Activated T-helper 1 cell treated with anti-CD3 and anti-CD28 coated beads, Interleukin-12 subunit alpha, Interleukin-12 subunit beta, Interleukin-2, Interleukin-4 antibody, amounts not matched to agents 30 ng/mL and 10 ng/mL and 1 ng/mL, durations not matched to agents 14 hours and 24 hours and 36 hours (primary cell): ENCODE measurements around the gene CHST7. TPM values are rescaled to one million over a fixed set of nuclear protein-coding genes. Genes with fewer than 3 reads are reported as not detected.

Experiments used
- DNase-seq: peaks from one replicate; pipeline ENCODE4 v3.0.0; 2021; ENCODE audit warnings: low spot score
- H3K27ac Mint-ChIP-seq: one replicate; pipeline ENCODE4 v1.8.0; 2021; ENCODE audit warnings: mild to moderate bottlenecking, mixed read lengths
- H3K27me3 Mint-ChIP-seq: one replicate; pipeline ENCODE4 v1.8.0; 2022; ENCODE audit warnings: mild to moderate bottlenecking, moderate library complexity, mixed read lengths; ENCODE audit not compliant: insufficient read depth
- H3K36me3 Mint-ChIP-seq: one replicate; pipeline ENCODE4 v1.8.0; 2021; ENCODE audit warnings: low read depth, mixed read lengths
- H3K4me1 Mint-ChIP-seq: one replicate; pipeline ENCODE4 v1.8.0; 2021; ENCODE audit warnings: low read depth, mixed read lengths
- H3K4me3 Mint-ChIP-seq: one replicate; pipeline ENCODE4 v1.8.0; 2021; ENCODE audit warnings: mild to moderate bottlenecking, moderate library complexity, mixed read lengths
- H3K9me3 Mint-ChIP-seq: one replicate; pipeline ENCODE4 v1.8.0; 2021; ENCODE audit warnings: mixed read lengths
- intact Hi-C: fragments of 100-400 bp; cut with micrococcal nuclease; formaldehyde crosslinking; loops from one replicate; pipeline ENCODE4 v1.15.1; 2024
- total RNA-seq: library from RNA; stranded (reverse); gene quantifications from 2 replicates; pipeline ENCODE4 v1.2.3, GENCODE V29; 2022

Gene CHST7
- total RNA-seq, 1 donor from 2014 or later: 5.2 TPM

GRCh38 chrX:46626566-46626965, 53.0 kb downstream of the CHST7 start:
- Mint-ChIP-seq H3K4me3 (peak overlapping the region; percentile 25), H3K27ac (peak overlapping the region; percentile 93), H3K27me3 (no peaks in the 10 kb centered on the region), H3K36me3 (peaks cover 35% of the 10 kb centered on the region), H3K9me3 (no peaks in the 10 kb centered on the region), H3K4me1 (peaks cover 36% of the 10 kb centered on the region)
- intact Hi-C loops: loop anchor here (5.0 kb wide), 1 partner anchor 76 kb away; no protein-coding TSS in a partner anchor
- DNase-seq: no peak

GRCh38 chrX:46627062-46627461, 53.5 kb downstream of the CHST7 start:
- H3K27me3 Mint-ChIP-seq: no peaks in the 10 kb centered on the region
- peak overlapping the region; percentile 93 for H3K27ac Mint-ChIP-seq
- peaks cover 34% of the 10 kb centered on the region for H3K36me3 Mint-ChIP-seq
- H3K4me1 Mint-ChIP-seq: peaks cover 36% of the 10 kb centered on the region
- H3K4me3 Mint-ChIP-seq: peak overlapping the region; percentile 15
- intact Hi-C loops: loop anchor here (5.0 kb wide), 1 partner anchor 75 kb away; no protein-coding TSS in a partner anchor
- H3K9me3 Mint-ChIP-seq: no peaks in the 10 kb centered on the region
- DNase-seq: no peak

DNA sequence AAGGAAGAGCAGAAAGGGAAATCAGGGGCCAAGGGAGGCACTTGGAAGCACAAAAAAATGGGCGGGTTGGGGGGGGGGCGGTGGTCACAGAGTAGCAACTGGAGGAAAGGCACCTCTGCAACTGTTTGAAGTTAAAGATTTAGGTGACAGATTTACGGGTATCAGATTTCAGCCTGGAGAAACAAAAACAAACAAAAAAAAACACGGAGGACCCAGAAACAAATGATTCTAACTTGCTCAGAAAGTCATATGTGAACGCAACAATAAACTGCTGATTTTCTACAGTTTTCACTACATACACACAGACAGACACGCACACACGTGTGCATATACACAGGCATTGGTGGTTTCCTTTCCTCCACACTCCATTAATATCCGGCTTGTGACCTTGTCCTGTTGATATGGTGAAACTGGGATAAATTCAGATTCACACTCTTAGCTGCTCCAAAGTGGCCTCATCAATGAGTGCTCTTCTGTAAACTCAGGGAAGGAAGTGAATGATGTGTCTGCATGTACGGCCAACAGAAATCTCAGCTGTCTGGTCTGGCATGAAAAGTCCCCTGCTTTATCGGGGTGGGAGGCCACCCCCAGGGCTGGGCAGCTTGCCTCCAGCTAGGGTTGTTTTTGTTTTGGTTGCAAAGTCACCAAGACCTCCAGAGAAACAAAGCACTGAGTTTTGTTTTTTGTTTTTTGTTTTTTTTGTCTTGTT, 54.3 kb downstream of the CHST7 start:
- peak overlapping the region; percentile 42 for H3K4me3 Mint-ChIP-seq
- H3K36me3 Mint-ChIP-seq: peaks cover 33% of the 10 kb centered on the region
- H3K4me1 Mint-ChIP-seq: peaks cover 39% of the 10 kb centered on the region
- no peak for DNase-seq
- H3K27me3 Mint-ChIP-seq: no peaks in the 10 kb centered on the region
- no peaks in the 10 kb centered on the region for H3K9me3 Mint-ChIP-seq
- H3K27ac Mint-ChIP-seq: peak overlapping the region; percentile 93
- intact Hi-C loops: loop anchor here (1.0 to 5.0 kb wide), 6 partner anchors 10 to 83 kb away; partner anchors contain the start of genes CHST7 and ZNF674

GRCh38 chrX:46628460-46629371, 55.2 kb downstream of the CHST7 start:
- H3K4me3 Mint-ChIP-seq: peak overlapping the region; percentile 66

GRCh38 chrX:46630141-46630540, 56.6 kb downstream of the CHST7 start:
- Mint-ChIP-seq H3K27ac (no peak overlapping the region), H3K4me3 (no peak overlapping the region), H3K4me1 (peaks cover 42% of the 10 kb centered on the region), H3K9me3 (no peaks in the 10 kb centered on the region), H3K27me3 (no peaks in the 10 kb centered on the region), H3K36me3 (peaks cover 39% of the 10 kb centered on the region)
- intact Hi-C loops: no loop called here
- DNase-seq: no peak

More at GRCh38 chrX:46628460-46629371, 55.2 kb downstream of the CHST7 start:
- Mint-ChIP-seq H3K36me3 (peaks cover 34% of the 10 kb centered on the region), H3K4me1 (peaks cover 34% of the 10 kb centered on the region), H3K27ac (peak overlapping the region; percentile 93), H3K9me3 (no peaks in the 10 kb centered on the region), H3K27me3 (no peaks in the 10 kb centered on the region)
- intact Hi-C loops: loop anchor here (1.0 to 5.0 kb wide), 7 partner anchors 10 to 84 kb away; partner anchors contain the start of genes CHST7 and ZNF674
- no peak for DNase-seq

GRCh38 chrX:46634577-46634976, 61.0 kb downstream of the CHST7 start:
- Mint-ChIP-seq H3K4me3 (peak overlapping the region; percentile 57), H3K36me3 (peaks cover 31% of the 10 kb centered on the region), H3K27ac (peak overlapping the region; percentile 87), H3K27me3 (no peaks in the 10 kb centered on the region), H3K9me3 (no peaks in the 10 kb centered on the region), H3K4me1 (peaks cover 43% of the 10 kb centered on the region)
- intact Hi-C loops: no loop called here
- DNase-seq: no peak

GRCh38 chrX:46635186-46635585, 61.6 kb downstream of the CHST7 start:
- intact Hi-C loops: no loop called here
- Mint-ChIP-seq H3K9me3 (no peaks in the 10 kb centered on the region), H3K4me3 (peak overlapping the region; percentile 25), H3K36me3 (peaks cover 26% of the 10 kb centered on the region), H3K27ac (peak overlapping the region; percentile 87), H3K27me3 (no peaks in the 10 kb centered on the region), H3K4me1 (peaks cover 43% of the 10 kb centered on the region)
- DNase-seq: no peak

GRCh38 chrX:46636223-46636622, 62.7 kb downstream of the CHST7 start:
- intact Hi-C loops: no loop called here
- Mint-ChIP-seq H3K27me3 (no peaks in the 10 kb centered on the region), H3K36me3 (peaks cover 20% of the 10 kb centered on the region), H3K4me1 (peaks cover 38% of the 10 kb centered on the region), H3K27ac (no peak overlapping the region), H3K9me3 (no peaks in the 10 kb centered on the region), H3K4me3 (no peak overlapping the region)
- DNase-seq: no peak

GRCh38 chrX:46637938-46638337, 64.4 kb downstream of the CHST7 start:
- H3K36me3 Mint-ChIP-seq: peaks cover 20% of the 10 kb centered on the region
- H3K9me3 Mint-ChIP-seq: no peaks in the 10 kb centered on the region
- intact Hi-C loops: loop anchor here (1.0 kb wide), 1 partner anchor 9 kb away; no protein-coding TSS in a partner anchor
- peaks cover 47% of the 10 kb centered on the region for H3K4me1 Mint-ChIP-seq
- no peak overlapping the region for H3K4me3 Mint-ChIP-seq
- no peak overlapping the region for H3K27ac Mint-ChIP-seq
- no peaks in the 10 kb centered on the region for H3K27me3 Mint-ChIP-seq
- DNase-seq: no peak

DNA sequence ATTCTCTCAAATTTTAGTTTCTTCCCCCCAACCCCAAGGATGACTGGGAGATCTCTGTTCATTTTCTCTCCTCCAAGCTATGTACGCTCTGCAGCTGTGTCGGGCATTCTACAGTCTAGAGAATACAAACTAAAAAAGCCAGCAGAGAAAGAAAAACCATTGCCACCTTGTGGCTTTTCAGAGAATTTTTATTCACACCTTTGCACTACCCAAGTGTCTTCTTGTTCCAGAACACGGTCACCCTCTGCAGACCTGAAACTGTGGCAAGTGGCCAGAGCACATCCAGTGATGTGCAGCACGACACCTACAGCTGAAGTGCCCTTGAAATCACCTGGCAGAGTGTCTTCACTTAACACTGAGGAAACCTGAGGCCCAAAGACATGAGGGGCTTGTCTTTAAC, 68.6 kb downstream of the CHST7 start:
- Mint-ChIP-seq H3K27me3 (no peaks in the 10 kb centered on the region), H3K4me1 (peaks cover 32% of the 10 kb centered on the region), H3K9me3 (no peaks in the 10 kb centered on the region), H3K36me3 (peaks cover 15% of the 10 kb centered on the region), H3K27ac (no peak overlapping the region), H3K4me3 (no peak overlapping the region)
- intact Hi-C loops: loop anchor here (1.0 to 10.0 kb wide), 3 partner anchors 45 to 257 kb away; no protein-coding TSS in a partner anchor
- no peak for DNase-seq

DNA sequence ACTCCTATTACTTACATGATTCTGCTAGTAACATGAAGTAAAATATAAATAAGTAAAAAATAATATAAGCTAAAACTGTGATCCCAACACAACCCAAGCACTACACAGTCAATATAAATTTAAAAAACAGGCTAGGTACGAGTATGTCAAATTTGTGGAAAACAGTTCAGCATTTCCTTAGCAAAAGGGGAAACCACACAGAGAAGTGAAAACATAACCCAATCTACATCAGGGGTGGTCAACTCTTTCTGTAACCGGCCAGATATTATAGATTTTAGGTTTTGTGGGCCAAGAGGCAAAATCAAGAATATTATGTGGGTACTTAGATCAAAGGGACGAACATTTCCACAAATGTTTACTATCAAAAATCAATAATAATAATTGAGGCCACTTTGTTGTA, 70.1 kb downstream of the CHST7 start:
- DNase-seq: no peak
- no peak overlapping the region for H3K4me3 Mint-ChIP-seq
- H3K4me1 Mint-ChIP-seq: peaks cover 20% of the 10 kb centered on the region
- H3K27ac Mint-ChIP-seq: no peak overlapping the region
- intact Hi-C loops: loop anchor here (5.0 to 10.0 kb wide), 2 partner anchors 44 to 259 kb away; no protein-coding TSS in a partner anchor
- peaks cover 15% of the 10 kb centered on the region for H3K36me3 Mint-ChIP-seq
- H3K27me3 Mint-ChIP-seq: no peaks in the 10 kb centered on the region
- H3K9me3 Mint-ChIP-seq: no peaks in the 10 kb centered on the region

- Mint-ChIP-seq H3K27ac (no peak overlapping the region), H3K9me3 (no peaks in the 10 kb centered on the region), H3K27me3 (no peaks in the 10 kb centered on the region), H3K36me3 (peaks cover 15% of the 10 kb centered on the region), H3K4me1 (peaks cover 20% of the 10 kb centered on the region), H3K4me3 (no peak overlapping the region)
- no peak for DNase-seq
- intact Hi-C loops: loop anchor here (10.0 kb wide), 1 partner anchor 261 kb away; no protein-coding TSS in a partner anchor
Measured at GRCh38 chrX:46645614-46646013, 72.0 kb downstream of the CHST7 start.
